Stomach (tissue), 9 donors: ENCODE data around the gene MGAM2. TPM values are rescaled to one million over a fixed set of nuclear protein-coding genes. Genes with fewer than 3 reads are reported as not detected.
A peak's percentile ranks its signal among the peaks of the same experiment; 100 is the strongest.

Experiments used
- DNase-seq, 2 donors: peaks; one replicate each; pipeline versions ENCODE4 v3.0.0 to v3.0.0-alpha.2; 2013 to 2019
- H3K27ac ChIP-seq, 5 donors: fragments of 200-600 bp in 4 of 5; sonication (generic) in 4 of 5; one replicate each; pipeline ENCODE4 v1.5.1; 2013 to 2019; ENCODE audit warnings: mild to moderate bottlenecking in 1 of 5, moderate library complexity in 1 of 5
- H3K27me3 ChIP-seq, 3 donors: fragments of 200-600 bp; sonication (generic); one replicate each; pipeline ENCODE4 v1.5.1; 2017 to 2019; ENCODE audit warnings: mixed run types in 1 of 3
- H3K36me3 ChIP-seq, 4 donors: fragments of 200-600 bp; sonication (generic); 1 replicate in 3 of 4; 2 replicates in 1 of 4; pipeline ENCODE4 v1.5.1; 2016 to 2019
- H3K4me1 ChIP-seq, 4 donors: fragments of 200-600 bp; sonication (generic); one replicate each; pipeline ENCODE4 v1.5.1; 2016 to 2019
- H3K4me3 ChIP-seq, 4 donors: fragments of 200-600 bp; sonication (generic) in 3 of 4; one replicate each; pipeline ENCODE4 v1.5.1; 2016 to 2019; ENCODE audit warnings: mild to moderate bottlenecking in 1 of 4
- H3K9me3 ChIP-seq, 4 donors: fragments of 200-600 bp; sonication (generic); one replicate each; pipeline ENCODE4 v1.5.1; 2016 to 2019
- CTCF ChIP-seq, 7 experiments: fragments of 450-650 bp in 4 of 7; fragments of 200-600 bp in 3 of 7; sonication (generic) in 3 of 7; IDR thresholded peaks; one replicate each; pipeline ENCODE4 v1.5.1; 2016 to 2019; ENCODE audit warnings: antibody characterized with exemption in 7 of 7, control low read depth in 2 of 7, mild to moderate bottlenecking in 1 of 7
- EP300 ChIP-seq: sonication (generic); formaldehyde crosslinking; IDR thresholded peaks from one replicate; pipeline ENCODE4 v1.6.1; 2017; ENCODE audit warnings: antibody characterized with exemption
- POLR2A ChIP-seq, 4 donors: fragments of 450-650 bp; IDR thresholded peaks; one replicate each; pipeline ENCODE4 v1.6.1; 2016; ENCODE audit warnings: antibody characterized with exemption in 4 of 4, control low read depth in 2 of 4, mild to moderate bottlenecking in 1 of 4, moderate library complexity in 1 of 4
- POLR2AphosphoS5 ChIP-seq, 3 donors: sonication (generic); formaldehyde crosslinking; IDR thresholded peaks; one replicate each; pipeline ENCODE4 v1.6.1; 2016; ENCODE audit warnings: antibody characterized with exemption in 3 of 3
- WGBS, 5 donors: extraction: QIAGEN DNeasy Blood & Tissue Kit in 3 of 5; methylation state at CpG; one replicate each; pipeline versions ENCODE4 v1.1.5 to v1.1.7; 2013 to 2018; 5-methylcytosine and 5-hydroxymethylcytosine counted together
- intact Hi-C: fragments of 100-400 bp; cut with DNase I; formaldehyde crosslinking; loops from one replicate; pipeline ENCODE4 v1.15.1; 2023; ENCODE audit warnings: low total_unique reads
- polyA plus RNA-seq, 3 donors: library from polyadenylated mRNA; stranded (reverse); fragments of 200-250 nt; gene quantifications; one replicate each; pipeline ENCODE4 v1.2.3, GENCODE V29; 2013
- total RNA-seq, 5 donors: library from RNA; depleted of rRNA; stranded (reverse); fragments of >200 nt; gene quantifications; one replicate each; pipeline versions ENCODE4 v1.1.0 to v1.2.3, GENCODE V29; 2014 to 2016
- donor health status: healthy with polysubstance abuse.
- donor health status: Bipolar disorder and iron deficiency.
- donor health status: healthy.

MGAM2 gene
- total and polyA plus RNA-seq, 8 donors: 0.05 to 2.9 (median 1.1) TPM; not detected in 3

- Histone ChIP-seq H3K27me3 (no peaks in the 10 kb centered on the region), H3K36me3 (no peaks in the 10 kb centered on the region), H3K4me1 (peaks cover 0 to 9% (median 2%) of the 10 kb centered on the region in 4 donors), H3K4me3 (no peak overlapping the region), H3K9me3 (no peaks in the 10 kb centered on the region), H3K27ac (no peak overlapping the region)
- no peak for DNase-seq
- 93 to 98% (median 97%) methylated on average over 3 of the region's 3 CpGs for WGBS, 5 donors
- intact Hi-C loops: no loop called here
- TF ChIP-seq CTCF (IDR thresholded peaks at IDR 0.05) (no peak), POLR2A (IDR thresholded peaks at IDR 0.05) (no peak), POLR2AphosphoS5 (IDR thresholded peaks at IDR 0.05) (no peak), EP300 (no peak)
These were observed 11.7 kb downstream of the MGAM2 start for GRCh38 chr7:142123184-142123583.

- intact Hi-C loops: no loop called here
- Histone ChIP-seq H3K27ac (no peak overlapping the region), H3K27me3 (peaks cover 0 to 6% (median 0%) of the 10 kb centered on the region in 3 donors), H3K4me3 (no peak overlapping the region), H3K9me3 (no peaks in the 10 kb centered on the region), H3K36me3 (no peaks in the 10 kb centered on the region), H3K4me1 (peaks cover 0 to 9% (median 0%) of the 10 kb centered on the region in 4 donors)
- no peak for DNase-seq
- TF ChIP-seq EP300 (no peak), POLR2A (IDR thresholded peaks at IDR 0.05) (no peak), CTCF (IDR thresholded peaks at IDR 0.05) (no peak), POLR2AphosphoS5 (IDR thresholded peaks at IDR 0.05) (no peak)
- WGBS, 5 donors: 42 to 68% (median 52%) methylated on average over 1 of the region's 1 CpG
These were observed 13.9 kb downstream of the MGAM2 start for GRCh38 chr7:142125256-142125955.

- WGBS, 5 donors: 34 to 74% (median 50%) methylated on average over 2 of the region's 2 CpGs
- no peaks in the 10 kb centered on the region for H3K4me1 ChIP-seq
- no peak overlapping the region for H3K27ac ChIP-seq
- peak in 1 of 2 donors; percentile 21 for DNase-seq
- H3K9me3 ChIP-seq: no peaks in the 10 kb centered on the region
- TF ChIP-seq CTCF (IDR thresholded peaks at IDR 0.05) (no peak), POLR2AphosphoS5 (IDR thresholded peaks at IDR 0.05) (peak in 1 of 3 donors; percentile 18), EP300 (no peak), POLR2A (IDR thresholded peaks at IDR 0.05) (no peak)
- peaks cover 0 to 6% (median 0%) of the 10 kb centered on the region in 3 donors for H3K27me3 ChIP-seq
- no peaks in the 10 kb centered on the region for H3K36me3 ChIP-seq
- no peak overlapping the region for H3K4me3 ChIP-seq
- intact Hi-C loops: no loop called here
These were observed 18.7 kb downstream of the MGAM2 start for GRCh38 chr7:142130267-142130666.

- 89 to 95% (median 91%) methylated on average over 4 of the region's 4 CpGs for WGBS, 5 donors
- intact Hi-C loops: no loop called here
- no peak for TF ChIP-seq CTCF (IDR thresholded peaks at IDR 0.05)
- no peak for TF ChIP-seq POLR2AphosphoS5 (IDR thresholded peaks at IDR 0.05)
- H3K4me1 ChIP-seq: no peaks in the 10 kb centered on the region
- H3K9me3 ChIP-seq: no peaks in the 10 kb centered on the region
- no peaks in the 10 kb centered on the region for H3K36me3 ChIP-seq
- H3K27ac ChIP-seq: no peak overlapping the region
- DNase-seq: no peak
- no peak overlapping the region for H3K4me3 ChIP-seq
- H3K27me3 ChIP-seq: peaks cover 0 to 6% (median 0%) of the 10 kb centered on the region in 3 donors
These were observed 20.1 kb downstream of the MGAM2 start for GRCh38 chr7:142131439-142132185.
